Colonic mucosa (tissue), 4 donors: ENCODE data around the gene PC. TPM values are rescaled to one million over a fixed set of nuclear protein-coding genes. Genes with fewer than 3 reads are reported as not detected.

Source experiments
- DNase-seq: peaks from one replicate; pipeline ENCODE4 v3.0.0-alpha.2; 2020
- H3K27ac ChIP-seq: fragments of 200-600 bp; one replicate; pipeline ENCODE4 v1.8.0; 2021
- H3K27me3 ChIP-seq: fragments of 200-600 bp; one replicate; pipeline ENCODE4 v1.8.0; 2021
- H3K36me3 ChIP-seq: fragments of 200-600 bp; one replicate; pipeline ENCODE4 v1.8.0; 2021
- H3K4me1 ChIP-seq: fragments of 200-600 bp; one replicate; pipeline ENCODE4 v1.8.0; 2021; ENCODE audit warnings: mild to moderate bottlenecking
- H3K4me3 ChIP-seq: fragments of 200-600 bp; one replicate; pipeline ENCODE4 v1.8.0; 2021
- H3K9ac ChIP-seq, 2 donors: one replicate each; pipeline ENCODE4 v1.7.0; 2013; ENCODE audit warnings: control low read depth in 2 of 2, low read depth in 2 of 2, low read length in 2 of 2
- H3K9me3 ChIP-seq: fragments of 200-600 bp; one replicate; pipeline ENCODE4 v1.8.0; 2021
- intact Hi-C: fragments of 100-400 bp; cut with DNase I; formaldehyde crosslinking; loops from one replicate; pipeline ENCODE4 v1.14.1; 2022
- total RNA-seq, 2 donors: library from RNA; stranded (reverse); fragmentation: NEBNext Ultra II Directional in 1 of 2; extraction: Animal tissue kit (Norgen Biotek cat#: 25700) in 1 of 2; gene quantifications; one replicate each; pipeline ENCODE4 v1.2.1, GENCODE V29; 2021
- TF ChIP-seq, protein P1 (sequence below): fragments of 200-600 bp; IDR thresholded peaks from one replicate; pipeline ENCODE4 v1.8.0; 2022; ENCODE audit warnings: antibody characterized with exemption, mild to moderate bottlenecking
- donor health status: healthy.
- donor health status: DM: no; HTN: no; CAD: no.
- donor health status: DM: no; HTN: no; CAD: no.

The PC gene
- total RNA-seq, 2 donors from 2014 or later = 47.7 to 60.1 TPM

GRCh38 chr11:66881927-66882452 lies 76.2 kb downstream of the PC start:
- Histone ChIP-seq H3K27ac (no peak overlapping the region), H3K4me1 (no peaks in the 10 kb centered on the region), H3K4me3 (no peak overlapping the region), H3K27me3 (no peaks in the 10 kb centered on the region), H3K9ac (no peak overlapping the region), H3K9me3 (no peaks in the 10 kb centered on the region), H3K36me3 (no peaks in the 10 kb centered on the region)
- intact Hi-C loops = loop anchor here (2.0 kb wide), 1 partner anchor 185 kb away; no protein-coding TSS in a partner anchor
- TF ChIP-seq, protein P1, sequence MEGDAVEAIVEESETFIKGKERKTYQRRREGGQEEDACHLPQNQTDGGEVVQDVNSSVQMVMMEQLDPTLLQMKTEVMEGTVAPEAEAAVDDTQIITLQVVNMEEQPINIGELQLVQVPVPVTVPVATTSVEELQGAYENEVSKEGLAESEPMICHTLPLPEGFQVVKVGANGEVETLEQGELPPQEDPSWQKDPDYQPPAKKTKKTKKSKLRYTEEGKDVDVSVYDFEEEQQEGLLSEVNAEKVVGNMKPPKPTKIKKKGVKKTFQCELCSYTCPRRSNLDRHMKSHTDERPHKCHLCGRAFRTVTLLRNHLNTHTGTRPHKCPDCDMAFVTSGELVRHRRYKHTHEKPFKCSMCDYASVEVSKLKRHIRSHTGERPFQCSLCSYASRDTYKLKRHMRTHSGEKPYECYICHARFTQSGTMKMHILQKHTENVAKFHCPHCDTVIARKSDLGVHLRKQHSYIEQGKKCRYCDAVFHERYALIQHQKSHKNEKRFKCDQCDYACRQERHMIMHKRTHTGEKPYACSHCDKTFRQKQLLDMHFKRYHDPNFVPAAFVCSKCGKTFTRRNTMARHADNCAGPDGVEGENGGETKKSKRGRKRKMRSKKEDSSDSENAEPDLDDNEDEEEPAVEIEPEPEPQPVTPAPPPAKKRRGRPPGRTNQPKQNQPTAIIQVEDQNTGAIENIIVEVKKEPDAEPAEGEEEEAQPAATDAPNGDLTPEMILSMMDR = no peak
- no peak for DNase-seq

DNA sequence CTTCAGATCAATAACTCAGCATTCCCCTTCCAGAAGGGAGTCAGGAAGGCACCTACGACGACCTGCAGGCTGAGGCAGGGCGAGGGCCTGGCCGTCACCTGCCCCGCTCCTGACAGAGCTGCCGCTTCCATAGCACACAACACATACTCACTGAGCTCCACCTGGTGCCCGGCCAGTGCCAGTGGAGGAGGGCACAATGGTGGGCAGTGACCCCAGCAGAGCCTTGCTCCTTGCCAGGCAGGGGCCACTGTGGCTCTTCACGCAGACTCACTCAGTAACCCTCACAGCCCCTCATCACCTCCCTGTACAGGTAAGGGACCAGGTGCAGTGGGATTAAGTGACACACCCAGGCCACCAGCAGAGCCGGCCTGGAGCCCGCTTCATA lies 76.7 kb downstream of the PC start:
- Histone ChIP-seq H3K4me1 (no peaks in the 10 kb centered on the region), H3K9ac (no peak overlapping the region), H3K27me3 (no peaks in the 10 kb centered on the region), H3K27ac (no peak overlapping the region), H3K36me3 (no peaks in the 10 kb centered on the region), H3K4me3 (no peak overlapping the region), H3K9me3 (no peaks in the 10 kb centered on the region)
- intact Hi-C loops = no loop called here
- TF ChIP-seq, protein P1 = no peak
- DNase-seq = no peak

- Histone ChIP-seq H3K27me3 (no peaks in the 10 kb centered on the region), H3K36me3 (no peaks in the 10 kb centered on the region), H3K9ac (no peak overlapping the region), H3K4me1 (no peaks in the 10 kb centered on the region), H3K4me3 (no peak overlapping the region), H3K9me3 (no peaks in the 10 kb centered on the region), H3K27ac (no peak overlapping the region)
- TF ChIP-seq, protein P1 = no peak
- intact Hi-C loops = no loop called here
- DNase-seq = no peak
Measured at GRCh38 chr11:66880496-66881450, 77.4 kb downstream of the PC start.

DNA sequence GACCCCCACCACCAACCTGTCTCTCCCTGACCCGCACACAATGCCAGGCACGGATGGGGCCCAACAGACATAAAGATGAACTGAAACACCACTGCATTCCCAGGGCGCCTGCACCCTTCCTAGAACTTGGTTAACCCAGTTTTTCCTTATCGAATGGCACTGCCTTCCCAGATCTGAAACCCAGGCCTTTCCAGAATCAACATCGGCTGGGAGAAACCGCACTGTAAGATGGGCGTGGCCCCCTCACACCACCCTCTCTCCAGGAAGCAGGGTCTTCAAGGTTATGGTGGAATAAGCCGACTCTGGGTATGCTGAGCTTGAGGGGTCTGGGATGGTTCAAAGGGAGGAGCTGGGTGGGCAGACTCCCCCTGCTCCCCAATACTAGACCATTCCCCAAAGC lies 78.2 kb downstream of the PC start:
- intact Hi-C loops = no loop called here
- Histone ChIP-seq H3K9me3 (no peaks in the 10 kb centered on the region), H3K9ac (no peak overlapping the region), H3K27ac (no peak overlapping the region), H3K4me3 (no peak overlapping the region), H3K36me3 (no peaks in the 10 kb centered on the region), H3K4me1 (no peaks in the 10 kb centered on the region), H3K27me3 (no peaks in the 10 kb centered on the region)
- TF ChIP-seq, protein P1 = no peak
- DNase-seq = no peak

GRCh38 chr11:66879583-66879982 lies 78.6 kb downstream of the PC start:
- H3K4me1 ChIP-seq = no peaks in the 10 kb centered on the region
- H3K9ac ChIP-seq = no peak overlapping the region
- intact Hi-C loops = no loop called here
- H3K36me3 ChIP-seq = no peaks in the 10 kb centered on the region
- H3K27ac ChIP-seq = no peak overlapping the region
- DNase-seq = no peak
- H3K4me3 ChIP-seq = no peak overlapping the region
- no peaks in the 10 kb centered on the region for H3K9me3 ChIP-seq
- TF ChIP-seq, protein P1 = no peak
- no peaks in the 10 kb centered on the region for H3K27me3 ChIP-seq
